ENCODE results near the gene SUGT1. TPM values are rescaled to one million over a fixed set of nuclear protein-coding genes. Genes with fewer than 3 reads are reported as not detected.

The SUGT1 gene
- total and polyA plus RNA-seq, 2 experiments from 2014 or later, result 61.3 to 172 TPM

GRCh38 chr13:52642131-52642530 lies 10.5 kb upstream of the SUGT1 start, which contains the start of gene HNRNPA1L2:
TSS of gene HNRNPA1L2 (plus strand) at chr13:52642431. CDS start at chr13:52642493, 62 bp downstream.
- no peak within 1 kb of the TSS for H3K27ac Mint-ChIP-seq
- H3K9me2 ChIP-seq (ENCODE audit: insufficient read depth), result 0 out of 2 replicates have a peak, but pooled peaks cover 3% of the 10 kb centered on the region
- no peak within 1 kb of the TSS for H3K4me3 ChIP-seq

GRCh38 chr13:52644108-52644507 lies 8.5 kb upstream of the SUGT1 start:
- Histone ChIP-seq H3K36me3 (ENCODE audit: insufficient read depth) (no peaks in the 10 kb centered on the region; the same call in 1 of the 2 replicates), H3F3A (replicated peaks; ENCODE audit: low read depth) (no peaks in the 10 kb centered on the region), H2AFZ (no peak overlapping the region), H3K79me2 (replicated peaks; ENCODE audit: insufficient read depth) (no peaks in the 10 kb centered on the region), H3K4me2 (no peak overlapping the region), H4K20me1 (replicated peaks; ENCODE audit: insufficient read depth) (no peaks in the 10 kb centered on the region), H3K4me3 (no peak overlapping the region), H3K27ac (ENCODE audit: low read depth) (no peak overlapping the region), H3K9me2 (ENCODE audit: insufficient read depth) (0 out of 2 replicates have a peak, but pooled peaks cover 3% of the 10 kb centered on the region), H3K27me3 (ENCODE audit: insufficient read depth) (no peaks in the 10 kb centered on the region), H3K4me1 (ENCODE audit: insufficient read depth) (no peaks in the 10 kb centered on the region)
- Mint-ChIP-seq H3K4me1 (no peaks in the 10 kb centered on the region), H3K27me3 (ENCODE audit: insufficient read depth, low read depth, poor library complexity) (no peaks in the 10 kb centered on the region), H3K36me3 (ENCODE audit: low read depth) (peaks cover 11% of the 10 kb centered on the region; the same call in 2 of the 3 replicates), H3K4me3 (no peak overlapping the region), H3K9me3 (no peaks in the 10 kb centered on the region), H3K27ac (no peak overlapping the region)
- ATAC-seq, result no peak
- no peak for DNase-seq (ENCODE audit: low spot score)
- no peak for TF ChIP-seq POLR2AphosphoS5 (IDR thresholded peaks at IDR 0.05; ENCODE audit: low read depth)
- TF ChIP-seq REST (IDR thresholded peaks at IDR 0.05; ENCODE audit: unreplicated experiment), result no peak
- no peak for TF ChIP-seq STAT1 (IDR thresholded peaks at IDR 0.05; ENCODE audit: unreplicated experiment)
- TF ChIP-seq ZNF114 (CRISPR knock-in tag; IDR thresholded peaks at IDR 0.05), result no peak
- TF ChIP-seq EZH2 (IDR thresholded peaks at IDR 0.05; ENCODE audit: low read depth, unreplicated experiment), result no peak
- no peak for TF ChIP-seq EZH2phosphoT487 (IDR thresholded peaks at IDR 0.05; ENCODE audit: unreplicated experiment)
- TF ChIP-seq ETS1 (IDR thresholded peaks at IDR 0.05), result no peak
- no peak for TF ChIP-seq ZNF331 (CRISPR knock-in tag; IDR thresholded peaks at IDR 0.05; ENCODE audit: low read depth)
- no peak for TF ChIP-seq ZNF462 (CRISPR knock-in tag; IDR thresholded peaks at IDR 0.05)

More at GRCh38 chr13:52642131-52642530, 10.5 kb upstream of the SUGT1 start, which contains the start of gene HNRNPA1L2:
- Histone ChIP-seq H3K79me2 (replicated peaks; ENCODE audit: insufficient read depth) (no peaks in the 10 kb centered on the region), H3K4me2 (no peak within 1 kb of the TSS), H3F3A (replicated peaks; ENCODE audit: low read depth) (no peaks in the 10 kb centered on the region), H4K20me1 (replicated peaks; ENCODE audit: insufficient read depth) (no peaks in the 10 kb centered on the region), H3K36me3 (ENCODE audit: insufficient read depth) (no peaks in the 10 kb centered on the region; the same call in 1 of the 2 replicates), H2AFZ (no peak within 1 kb of the TSS), H3K27ac (ENCODE audit: low read depth) (no peak within 1 kb of the TSS), H3K27me3 (ENCODE audit: insufficient read depth) (no peaks in the 10 kb centered on the region), H3K4me1 (ENCODE audit: insufficient read depth) (peaks cover 11% of the 10 kb centered on the region; the same call in 1 of the 2 replicates)
- Mint-ChIP-seq H3K27me3 (ENCODE audit: insufficient read depth, low read depth, poor library complexity) (no peaks in the 10 kb centered on the region), H3K9me3 (no peaks in the 10 kb centered on the region), H3K4me3 (no peak within 1 kb of the TSS), H3K4me1 (peaks cover 3% of the 10 kb centered on the region; the same call in 2 of the 3 replicates), H3K36me3 (ENCODE audit: low read depth) (peaks cover 8% of the 10 kb centered on the region; the same call in 2 of the 3 replicates)
- DNase-seq (ENCODE audit: low spot score) (no peak), ATAC-seq (no peak)
- no peak for TF ChIP-seq JUNB (IDR thresholded peaks at IDR 0.05; ENCODE audit: unreplicated experiment)

Measured in GM23338 (cell line).